ENCODE measurements around the gene RAB6D.
"Not testable (repeated sequence)": the region's sequence is repeated elsewhere in the genome, so short reads cannot be mapped to it uniquely, and the experiment has no call there.

RAB6D gene

DNA sequence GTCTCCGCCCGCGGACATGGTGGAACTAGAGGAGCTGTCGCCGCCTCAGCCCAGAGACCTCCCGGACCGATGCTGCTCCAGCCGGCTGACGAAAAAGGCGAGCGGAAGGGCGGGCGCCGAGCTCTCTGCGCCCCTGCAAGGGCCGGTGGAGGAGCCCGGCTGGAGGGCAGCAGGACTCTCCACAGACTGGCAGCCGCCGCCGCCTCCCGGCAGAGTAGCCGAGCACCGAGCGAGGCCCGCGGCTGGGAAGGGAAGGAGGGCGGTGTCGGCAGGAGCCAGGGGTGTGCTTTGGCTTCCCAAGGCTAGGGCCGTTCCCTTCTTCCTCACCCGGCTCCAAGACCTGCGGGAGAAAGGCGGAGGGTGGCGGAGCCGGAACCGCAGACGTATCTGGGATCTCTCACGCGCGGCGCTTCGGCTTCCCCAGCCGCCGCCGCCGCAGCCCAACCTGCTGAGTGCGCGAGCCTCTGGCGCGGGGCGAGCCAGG lies at the start of gene RAB6D:
TSS of gene RAB6D (minus strand) at position 466 of the 484 bp plus-strand sequence. CDS start at position 18, 448 bp downstream.
- DNase-seq (ENCODE audit: low spot score) = not testable (repeated sequence)

DNA sequence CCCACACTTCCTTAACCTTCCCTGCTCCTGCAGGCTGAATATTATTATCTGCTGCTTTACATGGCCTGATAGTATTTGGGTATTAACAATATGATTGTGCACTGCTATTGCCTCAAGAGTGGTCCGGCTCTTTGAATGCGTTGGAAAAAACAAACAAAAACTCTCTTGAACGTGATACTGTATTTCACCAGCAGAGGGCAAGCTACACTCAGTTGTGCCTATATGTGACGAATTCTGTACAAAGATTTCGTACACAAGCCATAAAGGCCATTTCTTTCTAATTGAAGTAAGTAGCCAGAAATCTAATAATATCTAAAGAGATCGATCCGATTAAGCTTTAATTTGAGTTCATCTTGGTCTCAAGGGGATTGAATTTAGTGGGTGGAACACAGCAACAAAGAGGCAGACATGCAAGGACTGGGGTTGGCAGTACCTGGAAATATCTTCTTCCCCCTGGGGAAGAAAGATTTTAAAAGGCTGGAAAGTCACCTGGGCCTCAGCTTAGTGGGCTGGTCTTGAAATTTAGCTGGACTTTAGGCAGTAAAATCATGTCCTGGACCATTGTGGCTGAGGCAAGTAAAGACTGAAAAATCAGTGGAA lies 49.3 kb upstream of the RAB6D start:
- DNase-seq (ENCODE audit: low spot score) = peak; percentile 74

- DNase-seq (ENCODE audit: low spot score) = no peak
Measured at GRCh38 chr2:131410173-131410572, 46.2 kb upstream of the RAB6D start.

DNA sequence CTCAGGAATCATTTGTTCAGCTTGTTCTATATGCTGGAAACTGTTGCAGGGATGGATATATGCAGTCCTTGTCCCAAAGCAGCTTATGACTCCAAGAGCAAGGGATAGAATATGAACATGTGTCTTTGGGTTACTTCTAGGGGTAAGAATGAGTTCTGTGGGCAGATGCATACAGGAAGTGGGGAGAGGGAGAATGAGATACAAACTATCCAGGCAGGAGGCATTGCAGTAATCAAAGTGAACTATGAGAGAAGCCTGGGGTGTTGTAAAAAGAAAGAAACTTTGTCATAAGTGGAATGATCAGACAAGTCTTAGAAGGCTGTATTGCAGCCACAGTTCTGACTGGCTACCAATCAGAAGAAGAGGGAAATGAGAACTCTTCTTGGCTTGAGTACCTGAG lies 44.8 kb upstream of the RAB6D start:
- DNase-seq (ENCODE audit: low spot score) = no peak

DNA sequence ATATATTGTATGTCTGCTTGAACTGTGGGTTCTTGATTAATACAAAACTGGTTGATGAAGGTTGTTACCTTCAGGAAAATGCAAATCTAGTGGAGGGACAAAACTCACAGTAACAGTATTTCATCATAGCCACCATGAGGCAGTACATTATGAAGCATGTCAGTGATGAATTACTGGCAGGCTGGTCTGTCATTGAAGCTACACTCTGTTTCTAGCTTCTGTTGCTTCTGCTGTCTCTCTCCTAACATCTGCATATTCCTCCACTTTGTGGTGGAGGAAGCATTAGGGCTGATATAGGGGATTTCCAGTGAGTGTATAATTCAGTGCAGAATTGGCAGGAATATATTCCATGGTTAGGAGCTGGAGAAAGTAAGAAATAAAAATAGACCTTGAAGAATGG lies 44.2 kb upstream of the RAB6D start:
- no peak for DNase-seq (ENCODE audit: low spot score)

DNA sequence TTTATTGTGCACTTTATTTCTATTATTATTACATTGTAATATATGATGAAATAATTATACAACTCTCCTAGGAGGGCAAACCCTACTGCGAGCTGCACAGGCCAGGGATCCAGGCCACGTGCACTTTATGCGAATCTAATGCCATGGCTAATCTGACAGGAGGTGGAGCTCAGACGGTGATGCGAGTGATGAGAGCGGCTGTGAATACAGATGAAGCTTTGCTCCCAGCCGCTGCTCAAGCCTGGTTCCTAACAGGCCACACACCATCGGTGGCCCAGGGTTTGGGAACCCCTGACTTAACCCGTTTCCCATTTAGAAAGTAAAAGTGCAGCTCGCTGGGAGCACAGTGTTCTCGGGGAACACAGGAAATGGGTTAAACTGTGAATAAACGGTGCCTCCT lies 40.8 kb upstream of the RAB6D start:
- DNase-seq (ENCODE audit: low spot score) = no peak

- no peak for DNase-seq (ENCODE audit: low spot score)
Measured at GRCh38 chr2:131402320-131403039, 38.5 kb upstream of the RAB6D start.

DNA sequence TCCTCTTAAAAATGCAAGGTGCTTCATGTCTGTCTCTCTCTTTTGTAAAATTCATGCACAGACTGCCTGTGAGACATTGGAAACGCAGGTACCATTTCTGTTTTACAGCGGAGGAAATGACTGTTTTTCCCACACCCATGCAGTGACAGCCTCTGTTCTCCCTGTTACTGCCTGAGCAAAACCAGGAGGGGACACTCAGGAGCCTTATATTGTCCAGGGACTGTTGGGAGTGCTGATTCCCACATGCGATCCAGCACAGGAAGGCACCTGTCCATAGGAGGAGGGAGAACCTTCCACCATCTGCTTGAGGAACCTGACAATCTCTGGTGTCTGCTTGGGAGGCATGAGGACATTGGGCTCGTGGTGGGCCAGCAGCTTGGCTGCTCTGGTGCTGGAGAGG lies 36.9 kb upstream of the RAB6D start:
- DNase-seq (ENCODE audit: low spot score) = no peak

DNA sequence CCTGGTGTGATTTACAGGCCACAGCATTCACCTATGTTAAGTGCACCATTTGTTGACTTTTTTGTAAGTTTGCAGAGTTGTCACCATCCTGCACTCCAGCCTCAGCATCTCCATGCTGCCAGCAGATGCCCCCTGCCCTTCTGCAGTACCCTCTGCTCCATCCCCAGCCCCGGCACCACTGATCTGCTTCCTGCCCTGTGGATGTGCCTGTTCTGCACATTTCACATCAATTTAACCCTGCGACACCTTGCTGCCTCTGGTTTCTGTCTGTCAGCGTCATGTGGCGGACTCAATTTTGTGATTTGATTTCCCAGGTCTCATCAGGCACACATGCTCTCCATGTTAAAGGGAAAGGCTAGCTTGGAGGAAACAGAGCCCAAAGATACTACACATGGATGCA lies 36.5 kb upstream of the RAB6D start:
- DNase-seq (ENCODE audit: low spot score) = not testable (repeated sequence)

- DNase-seq (ENCODE audit: low spot score) = not testable (repeated sequence)
Measured at GRCh38 chr2:131396209-131396608, 32.2 kb upstream of the RAB6D start.

DNA sequence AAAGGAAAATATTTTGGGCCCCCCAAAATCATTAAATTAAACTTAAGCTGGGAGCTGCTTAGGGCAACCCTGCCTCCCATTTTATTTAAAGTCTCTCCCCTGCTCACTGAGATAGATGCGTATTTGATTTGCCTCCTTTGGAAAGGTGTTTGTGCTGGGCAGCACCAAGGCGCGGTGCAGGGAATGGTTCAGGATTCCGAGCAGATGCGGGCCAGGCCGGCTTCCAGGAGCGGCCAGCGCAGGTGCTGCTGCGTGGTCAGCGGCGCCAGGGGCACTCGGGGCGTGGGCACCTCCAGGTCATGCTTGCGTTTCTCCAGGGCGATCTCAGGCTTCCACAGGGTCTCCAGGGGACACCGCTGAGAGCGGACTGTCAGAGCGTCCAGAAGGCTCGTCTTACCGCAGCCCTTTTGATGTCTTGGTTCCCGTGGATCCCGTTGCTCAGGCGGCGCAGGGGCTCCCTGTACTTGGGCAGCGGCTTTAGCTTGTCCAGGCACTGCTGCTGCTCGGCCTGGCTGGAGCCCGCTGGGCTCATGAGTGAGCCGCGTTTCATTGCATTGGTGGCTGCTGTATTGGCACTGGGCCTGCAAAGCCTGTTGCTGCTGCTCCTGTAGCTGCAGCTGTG lies 31.2 kb upstream of the RAB6D start:
- not testable (repeated sequence) for DNase-seq (ENCODE audit: low spot score)

- peak; percentile 16 for DNase-seq (ENCODE audit: low spot score)
Measured at GRCh38 chr2:131394147-131394931, 30.4 kb upstream of the RAB6D start.

GRCh38 chr2:131391953-131392352 lies 28.0 kb upstream of the RAB6D start:
- not testable (repeated sequence) for DNase-seq (ENCODE audit: low spot score)

GRCh38 chr2:131391471-131391870 lies 27.5 kb upstream of the RAB6D start:
- not testable (repeated sequence) for DNase-seq (ENCODE audit: low spot score)

GRCh38 chr2:131390495-131391130 lies 26.6 kb upstream of the RAB6D start:
- not testable (repeated sequence) for DNase-seq (ENCODE audit: low spot score)

- no peak for DNase-seq (ENCODE audit: low spot score)
Measured at GRCh38 chr2:131389657-131390056, 25.7 kb upstream of the RAB6D start.

DNA sequence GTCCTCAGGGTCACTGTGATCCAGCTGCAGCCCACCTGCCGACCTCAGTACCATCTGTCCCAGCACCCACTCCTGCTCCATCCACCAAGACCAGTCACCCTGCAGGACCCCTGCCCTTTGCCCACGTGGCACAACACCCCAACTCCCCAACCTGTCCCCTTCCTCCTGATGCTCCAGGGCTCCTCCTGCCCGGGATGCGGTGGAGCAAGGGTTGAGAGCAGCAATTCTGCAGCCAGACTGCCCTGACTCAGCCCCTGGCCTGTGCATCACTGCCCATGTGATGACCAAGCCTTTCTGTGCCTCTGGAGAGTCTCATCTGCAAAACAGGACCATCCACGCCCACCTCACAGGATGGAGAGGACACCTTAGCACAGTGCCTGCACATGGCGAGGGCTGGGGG lies 24.9 kb upstream of the RAB6D start:
- not testable (repeated sequence) for DNase-seq (ENCODE audit: low spot score)

GRCh38 chr2:131373111-131373510 lies 9.1 kb upstream of the RAB6D start:
- DNase-seq (ENCODE audit: low spot score) = not testable (repeated sequence)

- DNase-seq (ENCODE audit: low spot score) = no peak
Measured at GRCh38 chr2:131369954-131370353, 6.0 kb upstream of the RAB6D start.

- DNase-seq (ENCODE audit: low spot score) = not testable (repeated sequence)
Measured at GRCh38 chr2:131368493-131369066, 4.6 kb upstream of the RAB6D start.

GRCh38 chr2:131367352-131367751 lies 3.4 kb upstream of the RAB6D start:
- DNase-seq (ENCODE audit: low spot score) = no peak

Data from Ammon's horn (tissue), 1 donor.